GM21737 (cell line): Measurements from ENCODE around the gene ARHGAP8.
"Not testable (repeated sequence)": the region's sequence is repeated elsewhere in the genome, so short reads cannot be mapped to it uniquely, and the experiment has no call there.

Source experiments
- ATAC-seq: cut with Tn5 transposase; IDR thresholded peaks from one replicate; pipeline ENCODE4 v1.9.1; 2021; ENCODE audit warnings: mild to moderate bottlenecking, moderate library complexity; ENCODE audit not compliant: unreplicated experiment

The ARHGAP8 gene

GRCh38 chr22:44904492-44905152 is 152.2 kb downstream of the ARHGAP8 start:
- not testable (repeated sequence) for ATAC-seq

- ATAC-seq: no peak
Observed at GRCh38 chr22:44906248-44906936, 154.0 kb downstream of the ARHGAP8 start.

GRCh38 chr22:44906999-44907644 is 154.7 kb downstream of the ARHGAP8 start:
- ATAC-seq: no peak

GRCh38 chr22:44907765-44908737 is 155.7 kb downstream of the ARHGAP8 start:
- ATAC-seq: no peak

- ATAC-seq: no peak
Observed at GRCh38 chr22:44909241-44909640, 156.9 kb downstream of the ARHGAP8 start.
